IPS-18a (cell line): Measurements from ENCODE around the gene ARHGAP24.
"Not testable (repeated sequence)": the region's sequence is repeated elsewhere in the genome, so short reads cannot be mapped to it uniquely, and the experiment has no call there.

Experiments used
- H3K27ac ChIP-seq: one replicate; pipeline ENCODE4 v1.5.1; 2013; ENCODE audit warnings: low read length
- H3K27me3 ChIP-seq: one replicate; pipeline ENCODE4 v1.6.1; 2013; ENCODE audit warnings: mild to moderate bottlenecking, low read length; ENCODE audit not compliant: control insufficient read depth, insufficient read depth
- H3K36me3 ChIP-seq: one replicate; pipeline ENCODE4 v1.6.1; 2013; ENCODE audit warnings: low read depth, low read length; ENCODE audit not compliant: control insufficient read depth
- H3K4me1 ChIP-seq: one replicate; pipeline ENCODE4 v1.6.1; 2013; ENCODE audit warnings: low read depth, low read length; ENCODE audit not compliant: control insufficient read depth
- H3K4me3 ChIP-seq: one replicate; pipeline ENCODE4 v1.5.1; 2013; ENCODE audit warnings: low read length
- H3K9ac ChIP-seq: one replicate; pipeline ENCODE4 v1.6.1; 2013; ENCODE audit warnings: mild to moderate bottlenecking, low read length, moderate library complexity
- H3K9me3 ChIP-seq: one replicate; pipeline ENCODE4 v1.6.1; 2013; ENCODE audit warnings: low read depth, low read length; ENCODE audit not compliant: control insufficient read depth

ARHGAP24 gene

GRCh38 chr4:85898231-85898630 is 423.3 kb downstream of the ARHGAP24 start:
- H3K9ac ChIP-seq = no peak overlapping the region

DNA sequence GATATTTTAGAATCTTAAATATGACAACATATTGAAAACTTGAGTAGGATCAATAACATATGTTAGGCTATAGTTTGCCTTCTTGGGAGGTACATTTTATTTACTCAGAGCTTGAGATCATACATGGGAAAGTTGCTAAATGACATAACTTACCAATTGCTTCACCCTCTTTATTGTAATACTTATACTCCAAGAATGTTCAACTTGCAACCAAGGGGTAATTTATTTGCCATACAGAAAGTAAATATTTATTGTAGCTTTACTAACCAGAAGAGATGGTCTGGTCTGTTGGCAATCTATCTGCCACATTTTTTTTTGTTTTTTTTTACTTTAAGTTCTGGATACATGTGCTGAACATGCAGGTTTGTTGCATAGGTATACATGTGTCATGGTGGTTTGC is 426.6 kb downstream of the ARHGAP24 start:
- Histone ChIP-seq H3K9me3 (no peaks in the 10 kb centered on the region), H3K27ac (no peak overlapping the region), H3K4me3 (no peak overlapping the region), H3K27me3 (no peaks in the 10 kb centered on the region), H3K9ac (no peak overlapping the region), H3K4me1 (no peaks in the 10 kb centered on the region), H3K36me3 (no peaks in the 10 kb centered on the region)

More at GRCh38 chr4:85898231-85898630, 423.3 kb downstream of the ARHGAP24 start:
- no peak overlapping the region for H3K27ac ChIP-seq
- no peaks in the 10 kb centered on the region for H3K36me3 ChIP-seq
- H3K27me3 ChIP-seq = no peaks in the 10 kb centered on the region
- no peak overlapping the region for H3K4me3 ChIP-seq
- H3K9me3 ChIP-seq = no peaks in the 10 kb centered on the region
- H3K4me1 ChIP-seq = no peaks in the 10 kb centered on the region

- H3K27me3 ChIP-seq, H3K9me3 ChIP-seq, H3K4me3 ChIP-seq, H3K4me1 ChIP-seq, H3K27ac ChIP-seq, H3K36me3 ChIP-seq, H3K9ac ChIP-seq: not testable (repeated sequence)
Observed at GRCh38 chr4:85902647-85903046, 427.7 kb downstream of the ARHGAP24 start.

GRCh38 chr4:85905761-85906160 is 430.8 kb downstream of the ARHGAP24 start:
- Histone ChIP-seq H3K27me3 (no peaks in the 10 kb centered on the region), H3K9me3 (no peaks in the 10 kb centered on the region), H3K27ac (no peak overlapping the region), H3K4me1 (no peaks in the 10 kb centered on the region), H3K36me3 (no peaks in the 10 kb centered on the region), H3K4me3 (no peak overlapping the region), H3K9ac (no peak overlapping the region)

- Histone ChIP-seq H3K36me3 (no peaks in the 10 kb centered on the region), H3K4me1 (no peaks in the 10 kb centered on the region), H3K4me3 (no peak overlapping the region), H3K9me3 (no peaks in the 10 kb centered on the region), H3K27ac (no peak overlapping the region), H3K9ac (no peak overlapping the region), H3K27me3 (no peaks in the 10 kb centered on the region)
Observed at GRCh38 chr4:85907001-85907400, 432.1 kb downstream of the ARHGAP24 start.

GRCh38 chr4:85909851-85910250 is 434.9 kb downstream of the ARHGAP24 start:
- no peak overlapping the region for H3K9ac ChIP-seq
- H3K9me3 ChIP-seq = no peaks in the 10 kb centered on the region
- H3K27ac ChIP-seq = no peak overlapping the region
- H3K4me3 ChIP-seq = no peak overlapping the region
- no peaks in the 10 kb centered on the region for H3K4me1 ChIP-seq
- H3K36me3 ChIP-seq = no peaks in the 10 kb centered on the region
- no peaks in the 10 kb centered on the region for H3K27me3 ChIP-seq

DNA sequence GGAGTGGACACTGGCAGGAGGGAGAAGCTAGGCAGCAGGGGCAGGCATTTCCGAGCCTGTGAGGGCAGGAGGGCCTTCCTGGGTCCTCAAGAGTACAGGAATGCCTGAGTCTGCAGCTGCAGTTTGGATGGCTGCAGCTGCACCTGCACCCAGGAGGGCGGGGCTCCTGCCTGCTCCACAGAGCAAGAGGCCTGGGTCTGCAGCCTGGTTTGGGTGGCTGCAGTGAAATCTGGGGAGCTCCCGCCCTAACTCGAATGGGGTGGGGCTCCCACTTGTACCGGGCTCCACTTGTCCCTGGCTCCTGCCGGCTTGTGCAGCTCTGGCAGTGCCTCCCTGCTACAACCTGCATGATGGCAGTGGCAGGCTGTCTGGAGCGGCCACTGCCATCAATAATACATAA is 436.0 kb downstream of the ARHGAP24 start:
- Histone ChIP-seq H3K27ac (no peak overlapping the region), H3K4me1 (no peaks in the 10 kb centered on the region), H3K4me3 (no peak overlapping the region), H3K36me3 (no peaks in the 10 kb centered on the region), H3K9ac (no peak overlapping the region), H3K9me3 (no peaks in the 10 kb centered on the region), H3K27me3 (no peaks in the 10 kb centered on the region)

GRCh38 chr4:85913931-85914694 is 439.2 kb downstream of the ARHGAP24 start:
- H3K27ac ChIP-seq = no peak overlapping the region
- no peaks in the 10 kb centered on the region for H3K27me3 ChIP-seq
- no peak overlapping the region for H3K9ac ChIP-seq
- H3K36me3 ChIP-seq = no peaks in the 10 kb centered on the region
- H3K9me3 ChIP-seq = no peaks in the 10 kb centered on the region
- no peak overlapping the region for H3K4me3 ChIP-seq
- H3K4me1 ChIP-seq = no peaks in the 10 kb centered on the region

GRCh38 chr4:85915570-85915969 is 440.6 kb downstream of the ARHGAP24 start:
- H3K4me3 ChIP-seq, H3K36me3 ChIP-seq, H3K27me3 ChIP-seq, H3K4me1 ChIP-seq, H3K9ac ChIP-seq, H3K27ac ChIP-seq, H3K9me3 ChIP-seq: not testable (repeated sequence)

GRCh38 chr4:85919200-85919887 is 444.4 kb downstream of the ARHGAP24 start:
- Histone ChIP-seq H3K9ac (no peak overlapping the region), H3K27ac (no peak overlapping the region), H3K4me3 (no peak overlapping the region), H3K9me3 (no peaks in the 10 kb centered on the region), H3K36me3 (no peaks in the 10 kb centered on the region), H3K4me1 (no peaks in the 10 kb centered on the region), H3K27me3 (no peaks in the 10 kb centered on the region)

GRCh38 chr4:85925071-85925470 is 450.1 kb downstream of the ARHGAP24 start:
- H3K9me3 ChIP-seq = no peaks in the 10 kb centered on the region
- H3K27ac ChIP-seq = no peak overlapping the region
- no peaks in the 10 kb centered on the region for H3K27me3 ChIP-seq
- no peak overlapping the region for H3K4me3 ChIP-seq
- H3K9ac ChIP-seq = no peak overlapping the region
- no peaks in the 10 kb centered on the region for H3K36me3 ChIP-seq
- peaks cover 9% of the 10 kb centered on the region for H3K4me1 ChIP-seq
